Measurements from ENCODE around the gene FRMD8. TPM values are rescaled to one million over a fixed set of nuclear protein-coding genes. Genes with fewer than 3 reads are reported as not detected.

The FRMD8 gene
- total and polyA plus RNA-seq, 4 donors: 2.8 to 22.8 (median 15.0) TPM

GRCh38 chr11:65401073-65401802 is 14.8 kb downstream of the FRMD8 start:
- TF ChIP-seq NR2F2 (IDR thresholded peaks at IDR 0.05) (no peak), RAD21 (IDR thresholded peaks at IDR 0.05) (no peak), GABPA (IDR thresholded peaks at IDR 0.05 in 1 of 2, conservative IDR thresholded peaks at IDR 0.05 in 1 of 2) (no peak), JUND (IDR thresholded peaks at IDR 0.05) (no peak), HNF4A (conservative IDR thresholded peaks at IDR 0.05) (no peak), SP1 (IDR thresholded peaks at IDR 0.05) (no peak), ZBTB33 (IDR thresholded peaks at IDR 0.05) (no peak), RXRA (IDR thresholded peaks at IDR 0.05) (no peak), ATF3 (IDR thresholded peaks at IDR 0.05) (no peak), FOXA1 (IDR thresholded peaks at IDR 0.05) (no peak), HNF4G (IDR thresholded peaks at IDR 0.05) (no peak), TAF1 (conservative IDR thresholded peaks at IDR 0.05) (no peak), YY1 (IDR thresholded peaks at IDR 0.05) (no peak), MAX (IDR thresholded peaks at IDR 0.05) (no peak)
- Histone ChIP-seq H3K36me3 (ENCODE audit: control insufficient read depth in 4 of 4, insufficient read depth in 3 of 4, low read depth in 1 of 4, low read length in 3 of 4) (peaks cover 2 to 35% (median 15%) of the 10 kb centered on the region in 4 donors), H3K4me3 (ENCODE audit: low read depth in 1 of 3, low read length in 3 of 3) (no peak overlapping the region), H3K9ac (ENCODE audit: low read depth in 1 of 2, low read length in 2 of 2) (no peak overlapping the region), H3K9me3 (ENCODE audit: control insufficient read depth in 4 of 4, low read length in 3 of 4) (no peaks in the 10 kb centered on the region), H3K27ac (ENCODE audit: low read depth in 1 of 2, low read length in 2 of 2) (no peak overlapping the region), H3K4me1 (ENCODE audit: control insufficient read depth in 4 of 4, insufficient read depth in 4 of 4, low read length in 3 of 4) (peaks cover 0 to 4% (median 0%) of the 10 kb centered on the region in 4 donors), H3K27me3 (ENCODE audit: control insufficient read depth in 4 of 4, insufficient read depth in 4 of 4, low read length in 3 of 4) (no peaks in the 10 kb centered on the region)
- 81% methylated on average over 16 of the region's 16 CpGs for WGBS
- no peak for DNase-seq (ENCODE audit: low spot score)

- no peaks in the 10 kb centered on the region for H3K9me3 ChIP-seq (ENCODE audit: control insufficient read depth in 4 of 4, low read length in 3 of 4)
- no peak overlapping the region for H3K4me3 ChIP-seq (ENCODE audit: low read depth in 1 of 3, low read length in 3 of 3)
- peaks cover 0 to 4% (median 0%) of the 10 kb centered on the region in 4 donors for H3K4me1 ChIP-seq (ENCODE audit: control insufficient read depth in 4 of 4, insufficient read depth in 4 of 4, low read length in 3 of 4)
- no peak overlapping the region for H3K9ac ChIP-seq (ENCODE audit: low read depth in 1 of 2, low read length in 2 of 2)
- no peaks in the 10 kb centered on the region for H3K27me3 ChIP-seq (ENCODE audit: control insufficient read depth in 4 of 4, insufficient read depth in 4 of 4, low read length in 3 of 4)
- DNase-seq (ENCODE audit: low spot score): no peak
- WGBS: 61% methylated on average over 10 of the region's 10 CpGs
- peaks cover 2 to 34% (median 15%) of the 10 kb centered on the region in 4 donors for H3K36me3 ChIP-seq (ENCODE audit: control insufficient read depth in 4 of 4, insufficient read depth in 3 of 4, low read depth in 1 of 4, low read length in 3 of 4)
- TF ChIP-seq HNF4A (conservative IDR thresholded peaks at IDR 0.05) (peak in 1 of 2 donors; percentile 11), RAD21 (IDR thresholded peaks at IDR 0.05) (no peak)
- H3K27ac ChIP-seq (ENCODE audit: low read depth in 1 of 2, low read length in 2 of 2): no peak overlapping the region
Measured at GRCh38 chr11:65401803-65402248, 15.4 kb downstream of the FRMD8 start.

- no peak for TF ChIP-seq REST (IDR thresholded peaks at IDR 0.05)
- TF ChIP-seq HNF4A (conservative IDR thresholded peaks at IDR 0.05): peak in 1 of 2 donors; percentile 8
- no peak for TF ChIP-seq ATF3 (IDR thresholded peaks at IDR 0.05)
- no peak for TF ChIP-seq RAD21 (IDR thresholded peaks at IDR 0.05)
- TF ChIP-seq FOXA2 (IDR thresholded peaks at IDR 0.05): no peak
- Histone ChIP-seq H3K27me3 (ENCODE audit: control insufficient read depth in 4 of 4, insufficient read depth in 4 of 4, low read length in 3 of 4) (no peaks in the 10 kb centered on the region), H3K4me3 (ENCODE audit: low read depth in 1 of 3, low read length in 3 of 3) (no peak overlapping the region), H3K4me1 (ENCODE audit: control insufficient read depth in 4 of 4, insufficient read depth in 4 of 4, low read length in 3 of 4) (peaks cover 0 to 4% (median 0%) of the 10 kb centered on the region in 4 donors), H3K9me3 (ENCODE audit: control insufficient read depth in 4 of 4, low read length in 3 of 4) (no peaks in the 10 kb centered on the region), H3K9ac (ENCODE audit: low read depth in 1 of 2, low read length in 2 of 2) (no peak overlapping the region), H3K36me3 (ENCODE audit: control insufficient read depth in 4 of 4, insufficient read depth in 3 of 4, low read depth in 1 of 4, low read length in 3 of 4) (peaks cover 2 to 27% (median 12%) of the 10 kb centered on the region in 4 donors), H3K27ac (ENCODE audit: low read depth in 1 of 2, low read length in 2 of 2) (no peak overlapping the region)
- DNase-seq (ENCODE audit: low spot score): no peak
- 60% methylated on average over 2 of the region's 2 CpGs for WGBS
Measured at GRCh38 chr11:65402790-65403189, 16.4 kb downstream of the FRMD8 start.
